ENCODE measurements around the gene SUMF2. TPM values are rescaled to one million over a fixed set of nuclear protein-coding genes. Genes with fewer than 3 reads are reported as not detected.

SUMF2 gene
- total and polyA plus RNA-seq, 2 of the 4 experiments (the other 2 are of a cell fraction) = 86.2 to 97.3 TPM

GRCh38 chr7:56083150-56083785, 19.2 kb downstream of the SUMF2 start (continued):
- no peak for TF ChIP-seq CHD1 (IDR thresholded peaks at IDR 0.05; ENCODE audit: low read depth, low read length)

GRCh38 chr7:56086761-56087160, 22.7 kb downstream of the SUMF2 start:
- Histone ChIP-seq H3K27ac (ENCODE audit: insufficient read depth, low read length) (no peak overlapping the region), H4K91ac (ENCODE audit: insufficient read depth, low read depth, low read length) (no peak overlapping the region), H2BK5ac (ENCODE audit: low read depth, low read length, poor library complexity, severe bottlenecking) (no peak overlapping the region), H2AK5ac (ENCODE audit: low read depth, low read length) (no peak overlapping the region), H2BK20ac (ENCODE audit: low read depth, low read length) (no peak overlapping the region), H3K4ac (ENCODE audit: low read depth, low read length) (no peak overlapping the region), H3K27me3 (ENCODE audit: control insufficient read depth, insufficient read depth, low read length) (no peaks in the 10 kb centered on the region), H3K23ac (ENCODE audit: low read depth, low read length) (no peak overlapping the region), H3K9me1 (ENCODE audit: insufficient read depth, low read length) (0 out of 2 replicates have a peak, but pooled peaks cover 3% of the 10 kb centered on the region), H4K8ac (ENCODE audit: low read depth in 2 of 2, low read length in 2 of 2) (no peak overlapping the region), H3K4me2 (ENCODE audit: low read depth, low read length) (no peak overlapping the region), H4K5ac (ENCODE audit: low read depth, low read length) (no peak overlapping the region), H2AK9ac (replicated peaks; ENCODE audit: low read depth, low read length, poor library complexity) (no peak overlapping the region), H3K9ac (ENCODE audit: low read depth, low read length) (no peak overlapping the region), H2BK120ac (ENCODE audit: low read depth, low read length) (no peak overlapping the region), H3K79me1 (ENCODE audit: low read depth in 1 of 2, low read length in 2 of 2) (0 out of 4 replicates have a peak, but pooled peaks cover 0 to 3% of the 10 kb centered on the region in 2 experiments), H3K4me3 (ENCODE audit: insufficient read depth, low read depth, low read length) (no peak overlapping the region), H3K14ac (replicated peaks; ENCODE audit: low read depth, low read length) (no peak overlapping the region), H2AFZ (replicated peaks; ENCODE audit: low read length, poor library complexity) (no peak overlapping the region), H2BK15ac (ENCODE audit: low read depth, low read length) (no peak overlapping the region), H3K4me1 (ENCODE audit: control insufficient read depth, insufficient read depth, low read length) (no peaks in the 10 kb centered on the region; the same call in 1 of the 2 replicates), H3K36me3 (ENCODE audit: control insufficient read depth, insufficient read depth, low read length) (peaks cover 15% of the 10 kb centered on the region; the same call in 1 of the 2 replicates), H3K9me3 (ENCODE audit: control insufficient read depth, insufficient read depth, low read length) (no peaks in the 10 kb centered on the region), H4K20me1 (ENCODE audit: insufficient read depth, low read length) (no peaks in the 10 kb centered on the region), H3K56ac (ENCODE audit: extremely low read depth, insufficient read depth, low read length) (no peak overlapping the region), H3K18ac (ENCODE audit: low read depth, low read length) (no peak overlapping the region)
- DNase-seq (no peak), ATAC-seq (ENCODE audit: low read depth) (no peak)
- WGBS, 2 experiments (ENCODE audit: extremely low coverage in 2 of 2, insufficient read length in 1 of 2) = 100% methylated on average over 1 of the region's 7 CpGs; no CpG with 5 or more reads in 1 of the 2 experiments
- intact Hi-C loops (cut with micrococcal nuclease) = no loop called here
- CTCF ChIA-PET = no interaction called here
- TF ChIP-seq NFE2L2 (IDR thresholded peaks at IDR 0.05; ENCODE audit: low read depth, low read length) (no peak), CTCF (conservative IDR thresholded peaks at IDR 0.05; ENCODE audit: low read depth, low read length) (no peak), MXI1 (IDR thresholded peaks at IDR 0.05; ENCODE audit: borderline replicate concordance, low read depth, low read length) (no peak), USF2 (IDR thresholded peaks at IDR 0.05; ENCODE audit: low read depth, low read length) (no peak), ELK1 (IDR thresholded peaks at IDR 0.05; ENCODE audit: borderline replicate concordance, low read depth, low read length) (no peak), RCOR1 (IDR thresholded peaks at IDR 0.05; ENCODE audit: insufficient replicate concordance, low read length) (no peak), POLR2A (IDR thresholded peaks at IDR 0.05; ENCODE audit: low read depth, low read length) (no peak), FOS (IDR thresholded peaks at IDR 0.05; ENCODE audit: low read depth, low read length) (no peak), RAD21 (IDR thresholded peaks at IDR 0.05; ENCODE audit: low read length) (no peak)
- dilution Hi-C loops (cut with HindIII; ENCODE audit: low sequenced_read_pairs, unreplicated experiment) = no loop called here
- in situ Hi-C loops (cut with MboI; ENCODE audit: low sequenced_read_pairs) = loop anchor here (25.0 kb wide), 2 partner anchors 799 to 1324 kb away; partner anchors contain the start of gene SEC61G
- POLR2A ChIA-PET (ENCODE audit: unreplicated experiment) = no interaction called here
- BruUV-seq (replicated peaks) = no TSS peak
